GM21526 (cell line): ENCODE data around the gene TBC1D1.
"Not testable (repeated sequence)": the region's sequence is repeated elsewhere in the genome, so short reads cannot be mapped to it uniquely, and the experiment has no call there.

Experiments
- ATAC-seq: cut with Tn5 transposase; IDR thresholded peaks from one replicate; pipeline ENCODE4 v1.9.1; 2021; ENCODE audit warnings: moderate library complexity; ENCODE audit not compliant: unreplicated experiment, low FRiP score

TBC1D1 gene

DNA sequence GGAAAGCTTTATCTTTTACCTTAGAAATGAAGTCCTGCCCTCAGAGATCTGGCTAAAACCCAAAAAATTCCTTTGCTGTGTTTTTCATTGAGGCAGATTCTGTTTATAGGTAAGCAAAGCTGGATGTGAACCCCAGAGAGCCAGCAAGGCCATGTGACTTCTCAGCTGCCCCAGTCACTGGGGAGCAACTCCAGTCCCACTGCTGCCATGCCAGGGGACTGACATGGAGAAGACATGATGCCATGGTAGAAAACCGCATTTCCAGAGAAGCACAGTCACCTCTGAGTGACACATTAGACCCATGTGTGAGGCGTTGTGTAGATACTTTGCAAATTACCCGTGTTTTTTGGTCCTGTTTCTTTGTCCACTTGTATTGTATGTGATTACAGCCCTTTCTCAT, 114.8 kb downstream of the TBC1D1 start:
- no peak for ATAC-seq

DNA sequence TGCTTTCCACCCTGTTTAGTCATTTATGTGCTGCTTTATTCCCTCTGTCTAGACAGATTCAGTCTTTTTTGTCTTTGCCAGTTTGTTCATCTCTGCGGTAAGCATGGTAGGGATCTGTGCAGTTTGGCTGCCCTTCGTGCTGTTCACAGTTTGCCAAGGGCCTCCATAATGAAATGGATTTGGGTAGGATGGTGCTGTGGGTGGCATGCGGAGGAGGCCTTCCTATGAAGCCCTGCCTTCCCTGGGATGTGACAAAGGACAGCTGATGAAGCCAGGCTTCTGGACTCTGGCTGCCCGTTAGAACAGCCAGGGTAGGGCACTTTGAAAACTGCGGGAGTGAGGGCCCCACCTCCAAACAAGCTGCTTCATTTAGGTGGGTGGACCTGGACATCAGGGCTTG, 116.8 kb downstream of the TBC1D1 start:
- no peak for ATAC-seq

DNA sequence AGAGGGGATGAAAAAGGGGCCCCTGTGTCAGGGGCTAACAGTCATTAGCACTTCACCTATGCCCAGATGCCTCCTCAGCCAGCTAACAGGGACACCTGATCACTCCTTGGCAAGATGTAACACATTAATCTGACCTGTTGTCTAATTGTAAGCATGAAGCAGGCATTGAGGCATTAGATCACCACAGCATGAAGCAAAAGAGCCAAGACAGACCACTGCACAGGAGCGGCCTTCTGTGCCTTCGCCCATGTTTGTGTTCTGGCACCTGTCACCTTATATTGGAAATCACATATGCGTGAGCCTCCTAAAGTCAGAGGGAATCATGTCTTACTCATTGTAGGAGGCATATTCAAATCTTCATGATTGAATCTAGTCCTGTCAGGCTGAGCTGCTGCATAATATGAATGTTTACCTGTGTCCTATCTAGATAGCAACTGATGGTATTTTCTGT, 117.7 kb downstream of the TBC1D1 start:
- no peak for ATAC-seq

DNA sequence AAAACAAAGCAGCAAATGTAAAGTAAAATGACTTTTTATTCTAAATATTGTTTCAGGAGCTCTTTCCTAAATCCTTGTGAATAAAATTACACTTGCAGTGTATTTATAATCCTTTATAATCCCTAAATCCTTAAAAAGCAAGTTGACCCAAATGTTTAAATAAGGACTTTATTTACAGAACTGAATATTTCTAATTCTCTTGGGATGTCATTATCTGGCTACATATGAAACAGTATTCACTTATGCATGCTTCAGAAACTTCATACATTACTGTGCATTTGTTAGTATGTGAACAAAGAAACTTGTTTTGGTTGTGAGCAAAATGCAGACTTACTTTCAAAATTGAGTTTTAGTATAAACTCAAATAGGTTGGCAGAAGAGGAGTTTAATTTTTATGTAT, 118.5 kb downstream of the TBC1D1 start:
- ATAC-seq = no peak

DNA sequence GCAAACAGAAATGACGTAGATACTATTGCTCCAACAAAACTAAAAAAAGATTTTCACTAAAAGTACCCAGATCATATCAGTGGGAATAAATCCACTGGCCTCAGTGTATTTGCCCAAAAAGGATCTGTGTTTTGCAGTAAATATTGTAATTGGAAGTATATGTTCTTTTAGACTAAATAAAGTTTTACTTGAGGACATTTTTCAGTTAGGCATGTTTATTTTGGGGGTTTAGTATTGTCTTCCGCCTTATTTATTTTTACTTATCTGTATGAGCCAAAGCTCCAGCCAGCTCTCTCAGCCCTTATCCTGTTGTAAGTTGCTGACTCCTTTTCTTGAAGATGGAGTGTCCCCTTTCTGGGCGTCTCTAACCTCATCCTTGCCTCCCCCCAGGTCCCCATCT, 119.1 kb downstream of the TBC1D1 start:
- no peak for ATAC-seq

DNA sequence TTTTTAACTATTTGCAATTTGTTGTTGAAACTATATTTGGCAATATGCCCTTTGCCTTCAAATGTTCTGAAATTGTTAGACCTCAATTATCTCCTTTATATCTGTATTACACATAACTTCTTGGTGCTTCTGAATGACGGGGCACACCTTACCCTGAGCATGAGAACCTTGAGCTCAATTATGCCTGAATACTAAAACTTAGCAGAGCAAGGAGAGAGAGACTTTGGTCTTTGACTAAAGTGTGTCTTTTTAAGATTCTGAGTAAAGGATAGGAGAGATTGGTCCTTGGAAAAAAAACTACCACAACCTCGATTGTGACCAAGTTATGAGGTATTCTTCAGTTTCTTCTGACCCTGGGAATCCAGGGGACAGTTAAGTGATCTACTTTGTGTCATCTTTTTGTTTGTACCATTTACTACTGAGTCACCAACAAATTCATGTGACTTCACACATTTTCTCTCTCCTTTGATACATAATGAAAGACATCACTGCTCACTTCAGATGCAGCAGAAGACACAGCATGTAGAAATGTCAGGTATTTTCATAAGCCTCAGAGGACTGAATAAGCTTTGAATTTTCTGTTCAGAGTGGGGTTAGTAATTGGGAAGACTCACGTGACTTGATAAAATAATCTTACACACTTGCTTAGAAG, 120.8 kb downstream of the TBC1D1 start:
- ATAC-seq = no peak

DNA sequence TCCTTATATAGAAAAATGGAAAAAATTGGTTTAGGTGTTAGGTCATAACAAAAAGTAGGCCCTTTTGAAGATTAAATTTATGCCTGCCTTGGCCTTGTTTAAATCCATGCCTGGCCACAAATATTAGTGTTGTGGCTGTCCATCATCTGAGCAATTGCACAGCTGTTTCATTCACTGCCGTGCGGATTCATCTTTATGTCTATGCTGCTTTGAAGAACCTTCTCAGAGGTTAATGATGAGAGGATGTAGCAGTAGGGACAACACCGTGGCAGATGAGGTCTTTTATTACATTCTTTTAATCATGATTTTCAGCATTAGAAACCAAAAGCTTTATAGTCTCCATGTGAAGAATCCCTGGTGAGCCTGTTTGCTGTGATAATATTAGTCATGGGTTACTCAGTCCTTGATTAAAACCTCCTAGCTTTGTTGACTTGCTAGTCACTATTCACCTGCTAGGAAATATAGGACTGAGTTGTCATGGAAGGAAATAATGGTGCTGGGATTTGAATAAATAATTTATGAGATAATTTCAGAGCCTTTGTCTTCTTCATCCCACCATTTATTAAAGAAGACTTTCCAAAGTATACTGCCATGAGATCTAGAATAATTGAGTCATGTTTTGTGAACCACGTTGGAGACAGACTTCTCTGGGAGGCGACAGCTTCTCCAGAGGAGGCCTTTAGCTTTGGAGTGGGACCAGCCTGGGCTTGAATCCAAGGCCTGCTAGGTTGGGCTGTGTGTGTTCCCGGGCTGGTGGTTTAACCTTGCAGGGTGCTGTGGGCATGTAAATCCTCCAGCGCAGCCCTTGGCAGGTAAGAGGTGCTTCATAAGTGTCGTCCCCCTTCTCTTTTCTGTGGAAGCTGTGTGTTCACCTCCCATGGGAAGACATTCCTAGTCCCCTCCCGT, 122.8 kb downstream of the TBC1D1 start:
- ATAC-seq = no peak

DNA sequence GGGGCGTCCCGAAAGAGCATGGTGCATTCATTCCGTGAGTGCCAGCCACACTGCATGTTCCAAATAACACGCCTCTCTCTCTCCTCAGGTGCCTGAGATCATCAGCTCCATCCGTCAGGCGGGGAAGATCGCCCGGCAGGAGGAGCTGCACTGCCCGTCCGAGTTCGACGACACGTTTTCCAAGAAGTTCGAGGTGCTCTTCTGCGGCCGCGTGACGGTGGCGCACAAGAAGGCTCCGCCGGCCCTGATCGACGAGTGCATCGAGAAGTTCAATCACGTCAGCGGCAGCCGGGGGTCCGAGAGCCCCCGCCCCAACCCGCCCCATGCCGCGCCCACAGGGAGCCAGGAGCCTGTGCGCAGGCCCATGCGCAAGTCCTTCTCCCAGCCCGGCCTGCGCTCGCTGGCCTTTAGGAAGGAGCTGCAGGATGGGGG, 123.6 kb downstream of the TBC1D1 start:
- no peak for ATAC-seq

DNA sequence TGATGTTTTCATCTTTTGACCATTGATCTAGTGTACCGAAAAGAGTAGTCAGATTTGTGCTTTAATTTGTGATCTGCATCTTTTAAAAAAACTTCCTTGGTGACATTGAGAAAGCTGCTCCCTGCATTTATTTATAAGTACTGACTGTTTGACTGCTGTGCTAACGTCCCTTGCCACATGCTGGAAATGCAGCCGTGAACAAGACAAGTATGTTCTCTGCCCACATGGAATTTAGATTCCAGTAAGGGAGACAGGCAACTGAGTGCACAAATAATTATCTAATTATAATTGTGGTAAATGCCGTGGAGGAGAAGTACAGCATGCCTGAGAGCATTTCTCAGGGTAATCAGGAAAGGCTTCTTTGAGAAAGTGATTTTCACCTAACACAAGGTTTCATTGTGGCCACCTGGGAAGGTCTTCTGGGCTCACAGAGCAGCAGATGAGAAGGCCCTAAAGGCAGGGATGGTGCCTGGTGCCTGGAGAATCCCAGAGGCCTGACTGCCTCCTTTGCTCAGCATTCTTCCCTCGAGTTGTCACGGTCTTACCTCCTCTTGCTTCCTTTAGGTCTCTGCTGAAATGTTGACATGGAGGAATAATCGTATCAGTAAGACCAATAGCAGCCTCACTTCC, 125.1 kb downstream of the TBC1D1 start:
- ATAC-seq = no peak

DNA sequence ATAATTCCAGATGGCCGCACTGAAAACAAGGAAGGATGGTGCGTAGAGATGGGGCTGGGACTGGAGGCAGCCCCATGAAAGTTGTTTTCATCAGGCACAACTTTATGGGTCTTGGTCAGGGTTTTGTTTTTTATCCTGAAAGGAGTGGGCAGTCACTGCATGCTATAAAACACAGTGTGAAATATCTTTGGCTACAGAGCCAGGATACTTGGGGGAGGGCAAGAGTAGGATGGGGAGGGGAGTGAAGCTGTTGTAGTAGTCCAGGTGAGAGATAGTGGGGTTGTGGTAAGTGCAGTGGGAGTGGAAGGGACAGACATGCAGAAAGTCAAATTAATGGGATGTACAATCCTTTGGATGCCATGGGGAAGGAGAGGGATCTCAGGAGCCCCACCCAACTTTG, 125.8 kb downstream of the TBC1D1 start:
- ATAC-seq = no peak

DNA sequence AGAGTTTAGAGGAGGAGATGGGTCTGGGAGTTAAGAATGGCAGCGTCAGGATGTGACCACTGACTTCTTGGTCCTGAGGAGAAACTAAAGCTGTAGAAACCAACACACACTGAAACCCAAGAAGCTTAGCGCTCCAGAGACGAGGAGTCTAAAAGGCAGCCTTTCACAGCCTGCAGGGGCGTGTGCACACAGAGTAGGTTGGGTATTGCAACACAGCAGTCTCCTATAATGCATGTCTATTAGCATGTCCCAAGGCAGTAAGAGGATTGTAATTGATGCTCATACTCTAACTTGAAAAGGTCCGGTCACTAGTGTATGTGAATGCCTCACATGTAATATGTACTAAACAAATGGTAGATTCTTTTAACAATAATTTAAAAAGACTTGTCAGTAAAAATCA, 126.7 kb downstream of the TBC1D1 start:
- no peak for ATAC-seq

DNA sequence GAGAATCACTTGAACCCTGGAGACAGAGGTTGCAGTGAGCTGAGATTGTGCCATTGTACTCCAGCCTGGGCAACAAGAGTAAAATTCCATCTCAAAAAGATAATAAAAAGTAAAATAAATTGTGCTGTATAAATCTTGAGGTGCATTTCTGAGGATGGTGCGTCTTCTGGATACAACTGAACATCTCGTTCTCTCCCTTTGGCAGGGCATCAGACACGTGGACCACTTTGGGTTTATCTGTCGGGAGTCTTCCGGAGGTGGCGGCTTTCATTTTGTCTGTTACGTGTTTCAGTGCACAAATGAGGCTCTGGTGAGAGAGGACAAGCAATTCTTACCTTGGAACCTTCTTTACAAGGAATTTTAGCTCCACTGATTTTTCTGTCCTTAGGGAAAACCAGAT, 129.5 kb downstream of the TBC1D1 start:
- ATAC-seq = no peak

DNA sequence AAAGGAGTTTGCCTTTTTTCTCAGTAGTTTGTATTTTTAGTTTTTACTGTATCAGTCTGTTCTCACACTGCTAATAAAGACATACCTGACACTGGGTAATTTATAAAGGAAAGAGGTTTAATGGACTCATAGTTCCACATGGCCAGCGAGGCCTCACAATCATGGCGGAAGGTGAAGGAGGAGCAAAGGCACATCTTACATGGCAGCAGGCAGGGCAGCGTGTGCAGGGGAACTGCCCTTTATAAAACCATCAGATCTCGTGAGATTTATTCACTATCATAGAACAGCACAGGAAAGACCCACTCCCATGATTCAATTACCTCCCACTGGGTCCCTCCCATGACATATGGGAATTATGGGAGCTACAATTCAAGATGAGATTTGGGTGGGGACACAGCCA, 130.1 kb downstream of the TBC1D1 start:
- ATAC-seq = not testable (repeated sequence)

DNA sequence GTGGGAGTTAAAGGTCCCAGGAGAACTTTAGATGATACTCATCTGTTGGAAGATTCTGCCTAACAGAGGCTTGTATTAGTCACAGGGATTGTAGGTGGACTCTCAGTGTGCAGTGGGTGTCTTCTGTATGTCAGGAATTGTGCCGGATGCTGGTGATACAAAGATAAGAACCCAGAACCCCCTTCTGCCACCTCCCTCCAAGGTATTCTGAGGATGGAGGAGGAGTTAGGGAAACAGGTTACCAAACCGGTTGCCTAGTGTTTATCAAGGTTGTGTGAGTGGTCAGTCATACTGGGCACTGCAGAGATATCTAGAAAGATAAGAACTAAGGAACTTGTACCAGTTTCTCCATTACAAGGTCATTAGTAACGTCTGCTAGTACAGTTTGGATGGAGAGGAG, 130.9 kb downstream of the TBC1D1 start:
- no peak for ATAC-seq

DNA sequence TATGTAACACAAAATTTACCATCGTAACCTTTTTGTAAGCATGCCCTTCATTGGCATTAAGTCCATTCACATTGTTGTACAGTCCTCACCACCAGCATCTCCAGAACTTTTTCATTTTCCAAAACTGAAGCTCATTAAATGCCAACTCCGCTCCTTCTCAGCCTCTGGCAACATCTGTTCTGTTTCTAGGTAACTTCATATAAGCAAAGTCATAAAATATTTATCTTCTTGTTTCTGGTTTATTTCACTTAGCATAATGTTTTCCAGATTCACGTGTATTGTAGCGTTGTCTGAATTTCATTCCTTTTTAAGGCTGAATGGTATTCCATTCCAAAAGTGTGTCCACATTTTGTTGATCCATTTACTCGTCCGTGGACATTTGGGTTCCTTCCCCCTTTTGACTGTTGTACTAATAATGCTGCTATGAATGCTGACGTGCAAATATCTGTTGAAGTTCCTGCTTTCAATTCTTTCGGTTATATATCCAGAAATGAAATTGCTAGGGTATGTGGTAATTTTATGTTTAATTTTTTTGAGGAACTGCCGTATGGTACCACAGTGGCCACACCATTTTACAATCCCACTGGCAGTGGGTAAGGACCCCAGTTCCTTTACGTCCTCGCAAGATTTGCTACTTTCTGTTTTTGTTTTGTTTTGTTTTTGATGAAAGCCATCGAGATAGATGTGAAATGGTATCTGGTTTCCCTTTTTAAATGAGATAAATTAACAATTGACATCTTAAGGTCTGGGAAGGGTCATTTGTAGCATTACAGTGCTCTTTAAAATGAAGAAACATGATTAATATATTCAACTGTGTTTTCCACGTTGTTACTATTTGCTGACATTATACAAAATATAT, 132.7 kb downstream of the TBC1D1 start:
- no peak for ATAC-seq

DNA sequence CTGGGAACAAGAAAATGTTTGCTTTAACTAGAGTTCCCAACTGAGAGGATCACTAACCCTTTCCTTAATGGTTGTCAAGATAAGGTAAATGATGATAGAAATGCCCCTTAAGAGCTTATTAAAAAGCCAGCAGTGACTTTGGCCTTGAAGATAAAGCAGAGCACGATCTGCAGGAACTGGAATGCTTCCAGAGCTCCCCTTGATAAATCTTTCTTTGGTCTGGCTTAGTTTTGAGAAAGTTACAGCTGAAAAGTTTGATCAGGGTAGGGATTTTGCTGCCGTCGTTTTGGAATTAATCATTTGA, 133.3 kb downstream of the TBC1D1 start:
- no peak for ATAC-seq

DNA sequence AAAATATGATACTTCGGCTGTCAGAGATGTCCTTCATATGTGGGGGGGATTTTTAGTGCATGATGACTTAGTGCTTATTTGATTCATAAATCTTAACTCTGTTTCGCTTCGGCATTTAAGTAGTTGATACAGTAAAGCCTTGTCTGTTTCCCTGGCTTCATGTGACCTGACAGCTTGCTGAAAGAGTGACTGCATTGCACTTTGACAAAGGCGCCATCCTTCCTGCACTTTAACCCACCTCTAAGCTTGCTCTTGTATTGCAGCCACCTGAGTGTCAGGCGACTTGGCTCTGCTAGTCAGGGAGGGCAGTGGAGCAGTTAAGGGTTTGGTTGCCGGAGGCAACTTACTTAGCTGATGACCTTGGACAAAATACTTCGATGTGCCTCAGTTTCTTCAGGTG, 134.8 kb downstream of the TBC1D1 start:
- ATAC-seq = no peak

DNA sequence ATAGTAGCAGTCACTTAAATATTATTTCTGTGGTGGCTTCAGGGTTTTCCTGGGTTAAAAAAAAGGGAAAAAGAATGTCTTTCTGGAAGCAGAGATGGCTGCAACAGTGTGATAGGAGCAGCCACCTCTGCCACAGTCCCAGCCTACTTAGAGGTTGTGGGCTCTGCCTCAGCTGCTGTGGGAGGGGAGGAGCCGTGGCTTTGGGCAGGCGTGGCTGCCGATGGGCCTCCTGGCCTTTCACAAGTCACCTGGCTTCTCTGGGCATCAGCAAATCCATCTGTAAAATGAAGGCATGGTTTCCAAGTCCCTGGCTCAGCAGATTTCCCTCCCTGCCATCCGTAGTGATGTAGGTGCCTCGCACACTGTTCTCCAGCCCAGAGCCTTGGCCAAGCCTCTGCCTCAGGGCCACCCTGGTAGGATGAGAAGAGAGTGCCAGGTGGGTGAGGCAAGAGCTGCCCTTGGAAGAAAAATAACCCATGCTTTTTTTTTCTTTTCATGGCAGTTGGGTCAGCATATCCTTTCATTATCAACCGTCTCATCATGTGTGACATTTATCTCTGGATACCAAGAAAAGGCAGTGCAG, 135.4 kb downstream of the TBC1D1 start:
- ATAC-seq = no peak

DNA sequence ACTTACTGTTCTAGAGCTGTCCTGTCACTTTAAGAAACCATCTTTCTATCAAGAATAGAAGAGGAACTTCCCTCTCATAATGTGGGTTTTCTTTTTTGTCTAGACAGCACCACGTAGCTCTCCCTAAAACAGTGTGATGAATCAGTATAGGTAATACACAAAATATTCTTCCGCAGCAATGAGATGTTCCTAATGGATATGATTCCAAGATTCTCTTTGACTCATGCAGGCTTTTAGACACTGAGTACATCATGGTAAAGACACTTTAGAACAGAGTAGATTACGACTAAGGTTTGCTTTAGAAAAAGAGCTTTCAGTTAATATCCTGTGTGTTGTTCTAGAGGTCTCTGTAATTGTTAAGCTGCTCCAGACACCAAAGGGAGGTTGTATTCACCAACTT, 139.1 kb downstream of the TBC1D1 start:
- no peak for ATAC-seq
